Astrocyte of the cerebellum (primary cell): ENCODE results near the gene TENM4.

Experiments
- DNase-seq: peaks from one replicate; pipeline ENCODE4 v3.0.0-alpha.2; 2011; ENCODE audit warnings: low read depth
- H3K4me3 ChIP-seq: 2 replicates; pipeline ENCODE4 v1.5.1; 2011; ENCODE audit warnings: mild to moderate bottlenecking, low read depth, low read length, moderate library complexity
- CTCF ChIP-seq: IDR thresholded peaks from 2 replicates; pipeline ENCODE4 v1.5.1; 2012; ENCODE audit warnings: low read length, low read depth, moderate library complexity, mild to moderate bottlenecking; ENCODE audit errors: missing control alignments
- in situ Hi-C: cut with HindIII; loops from 2 replicates; pipeline ENCODE4 v1.10.0; 2017; ENCODE audit warnings: low sequenced_read_pairs

TENM4 gene

GRCh38 chr11:79367844-79368243, 73.0 kb downstream of the TENM4 start:
- no peak overlapping the region for H3K4me3 ChIP-seq
- TF ChIP-seq CTCF = no peak
- in situ Hi-C loops = no loop called here
- no peak for DNase-seq

GRCh38 chr11:79366218-79366617, 74.6 kb downstream of the TENM4 start:
- H3K4me3 ChIP-seq = no peak overlapping the region
- TF ChIP-seq CTCF = no peak
- in situ Hi-C loops = no loop called here
- DNase-seq = no peak

- TF ChIP-seq CTCF = no peak
- DNase-seq = no peak
- in situ Hi-C loops = no loop called here
- H3K4me3 ChIP-seq = no peak overlapping the region
Observed at GRCh38 chr11:79363861-79364378, 76.9 kb downstream of the TENM4 start.

- H3K4me3 ChIP-seq = no peak overlapping the region
- in situ Hi-C loops = no loop called here
- no peak for TF ChIP-seq CTCF
- DNase-seq = no peak
Observed at GRCh38 chr11:79363256-79363655, 77.6 kb downstream of the TENM4 start.

GRCh38 chr11:79362821-79363220, 78.0 kb downstream of the TENM4 start:
- in situ Hi-C loops = no loop called here
- DNase-seq = no peak
- TF ChIP-seq CTCF = no peak
- H3K4me3 ChIP-seq = no peak overlapping the region

- in situ Hi-C loops = no loop called here
- no peak for DNase-seq
- H3K4me3 ChIP-seq = no peak overlapping the region
- TF ChIP-seq CTCF = no peak
Observed at GRCh38 chr11:79362206-79362757, 78.5 kb downstream of the TENM4 start.
